HUES6 (cell line): ENCODE results near the gene SLC22A5.
"Not testable (repeated sequence)": the region's sequence is repeated elsewhere in the genome, so short reads cannot be mapped to it uniquely, and the experiment has no call there.

Experiments
- H3K27ac ChIP-seq: 2 replicates; pipeline ENCODE4 v1.7.0; 2013; ENCODE audit warnings: low read depth, mild to moderate bottlenecking, low read length, inconsistent platforms
- H3K27me3 ChIP-seq: 2 replicates; pipeline ENCODE4 v1.6.1; 2013; ENCODE audit warnings: low read length; ENCODE audit not compliant: control insufficient read depth, insufficient read depth
- H3K36me3 ChIP-seq: 2 replicates; pipeline ENCODE4 v1.6.1; 2013; ENCODE audit warnings: low read length; ENCODE audit not compliant: control insufficient read depth, insufficient read depth
- H3K4me1 ChIP-seq: 2 replicates; pipeline ENCODE4 v1.6.1; 2013; ENCODE audit warnings: low read length; ENCODE audit not compliant: control insufficient read depth, insufficient read depth
- H3K4me3 ChIP-seq: 2 replicates; pipeline ENCODE4 v1.5.1; 2013; ENCODE audit warnings: low read depth, low read length
- H3K9ac ChIP-seq: one replicate; pipeline ENCODE4 v1.6.1; 2013; ENCODE audit warnings: mild to moderate bottlenecking, low read length
- H3K9me3 ChIP-seq: 2 replicates; pipeline ENCODE4 v1.6.1; 2013; ENCODE audit warnings: low read depth, low read length; ENCODE audit not compliant: control insufficient read depth, insufficient read depth

SLC22A5 gene

GRCh38 chr5:132414634-132415378 is 45.3 kb downstream of the SLC22A5 start:
- no peak overlapping the region for H3K9ac ChIP-seq
- H3K4me1 ChIP-seq = peaks cover 15% of the 10 kb centered on the region
- H3K27ac ChIP-seq = no peak overlapping the region
- no peaks in the 10 kb centered on the region for H3K36me3 ChIP-seq
- no peaks in the 10 kb centered on the region; the same call in 1 of the 2 replicates for H3K27me3 ChIP-seq
- no peaks in the 10 kb centered on the region for H3K9me3 ChIP-seq
- no peak overlapping the region for H3K4me3 ChIP-seq

GRCh38 chr5:132415516-132415915 is 46.0 kb downstream of the SLC22A5 start:
- not testable (repeated sequence) for H3K27me3 ChIP-seq, H3K36me3 ChIP-seq, H3K9ac ChIP-seq, H3K27ac ChIP-seq, H3K9me3 ChIP-seq, H3K4me3 ChIP-seq
- H3K4me1 ChIP-seq = peaks cover 14% of the 10 kb centered on the region

GRCh38 chr5:132416306-132417009 is 46.9 kb downstream of the SLC22A5 start:
- no peaks in the 10 kb centered on the region for H3K36me3 ChIP-seq

GRCh38 chr5:132417010-132417439 is 47.5 kb downstream of the SLC22A5 start:
- no peaks in the 10 kb centered on the region for H3K9me3 ChIP-seq
- H3K27me3 ChIP-seq = no peaks in the 10 kb centered on the region
- no peak overlapping the region for H3K9ac ChIP-seq
- peaks cover 8% of the 10 kb centered on the region; the same call in 1 of the 2 replicates for H3K4me1 ChIP-seq
- H3K4me3 ChIP-seq = no peak overlapping the region
- H3K27ac ChIP-seq = no peak overlapping the region
- H3K36me3 ChIP-seq = no peaks in the 10 kb centered on the region

More at GRCh38 chr5:132416306-132417009, 46.9 kb downstream of the SLC22A5 start:
- H3K9ac ChIP-seq = no peak overlapping the region
- no peak overlapping the region for H3K4me3 ChIP-seq
- H3K9me3 ChIP-seq = no peaks in the 10 kb centered on the region
- H3K27ac ChIP-seq = no peak overlapping the region
- no peaks in the 10 kb centered on the region for H3K27me3 ChIP-seq
- H3K4me1 ChIP-seq = peaks cover 9% of the 10 kb centered on the region; the same call in 1 of the 2 replicates

- Histone ChIP-seq H3K27ac (no peak overlapping the region), H3K4me3 (no peak overlapping the region), H3K4me1 (peaks cover 8% of the 10 kb centered on the region; the same call in 1 of the 2 replicates), H3K9me3 (no peaks in the 10 kb centered on the region), H3K36me3 (no peaks in the 10 kb centered on the region), H3K27me3 (no peaks in the 10 kb centered on the region), H3K9ac (no peak overlapping the region)
Measured at GRCh38 chr5:132417461-132417860, 48.0 kb downstream of the SLC22A5 start.

GRCh38 chr5:132417889-132418485 is 48.5 kb downstream of the SLC22A5 start:
- Histone ChIP-seq H3K9me3 (no peaks in the 10 kb centered on the region), H3K36me3 (no peaks in the 10 kb centered on the region), H3K4me3 (no peak overlapping the region), H3K27ac (no peak overlapping the region), H3K27me3 (no peaks in the 10 kb centered on the region), H3K9ac (no peak overlapping the region), H3K4me1 (peaks cover 10% of the 10 kb centered on the region)

GRCh38 chr5:132418881-132419280 is 49.4 kb downstream of the SLC22A5 start:
- H3K9me3 ChIP-seq = no peaks in the 10 kb centered on the region
- H3K4me1 ChIP-seq = peaks cover 18% of the 10 kb centered on the region
- H3K9ac ChIP-seq = no peak overlapping the region
- no peaks in the 10 kb centered on the region for H3K36me3 ChIP-seq
- no peaks in the 10 kb centered on the region for H3K27me3 ChIP-seq
- H3K4me3 ChIP-seq = no peak overlapping the region
- H3K27ac ChIP-seq = no peak overlapping the region

- Histone ChIP-seq H3K4me3 (no peak overlapping the region), H3K9ac (no peak overlapping the region), H3K9me3 (no peaks in the 10 kb centered on the region), H3K36me3 (no peaks in the 10 kb centered on the region), H3K27ac (no peak overlapping the region), H3K27me3 (no peaks in the 10 kb centered on the region), H3K4me1 (peaks cover 18% of the 10 kb centered on the region)
Measured at GRCh38 chr5:132419502-132420468, 50.3 kb downstream of the SLC22A5 start.

GRCh38 chr5:132420706-132421272 is 51.3 kb downstream of the SLC22A5 start:
- Histone ChIP-seq H3K27me3 (no peaks in the 10 kb centered on the region), H3K27ac (no peak overlapping the region), H3K4me3 (no peak overlapping the region), H3K9me3 (no peaks in the 10 kb centered on the region), H3K36me3 (no peaks in the 10 kb centered on the region), H3K9ac (no peak overlapping the region), H3K4me1 (peaks cover 22% of the 10 kb centered on the region)

GRCh38 chr5:132421462-132421861 is 52.0 kb downstream of the SLC22A5 start:
- Histone ChIP-seq H3K9me3 (no peaks in the 10 kb centered on the region), H3K4me1 (peaks cover 29% of the 10 kb centered on the region), H3K36me3 (no peaks in the 10 kb centered on the region), H3K4me3 (no peak overlapping the region), H3K9ac (no peak overlapping the region), H3K27me3 (no peaks in the 10 kb centered on the region), H3K27ac (no peak overlapping the region)
